Vagina (tissue), 2 donors: ENCODE measurements around the gene ACAP3. TPM values are rescaled to one million over a fixed set of nuclear protein-coding genes. Genes with fewer than 3 reads are reported as not detected.
A peak's percentile ranks its signal among the peaks of the same experiment; 100 is the strongest.

Source experiments
- DNase-seq, 2 donors: peaks; one replicate each; pipeline ENCODE4 v3.0.0-alpha.2; 2017; ENCODE audit errors: extremely low spot score in 2 of 2
- H3K27ac ChIP-seq: fragments of 200-600 bp; sonication (generic); one replicate; pipeline ENCODE4 v1.5.1; 2019
- H3K27me3 ChIP-seq: fragments of 200-600 bp; sonication (generic); one replicate; pipeline ENCODE4 v1.5.1; 2019
- H3K36me3 ChIP-seq, 2 donors: fragments of 200-600 bp; sonication (generic); one replicate each; pipeline ENCODE4 v1.5.1; 2017 to 2019
- H3K4me1 ChIP-seq: fragments of 200-600 bp; sonication (generic); one replicate; pipeline ENCODE4 v1.5.1; 2019
- H3K4me3 ChIP-seq, 2 donors: fragments of 200-600 bp; sonication (generic); 1 replicate in 1 of 2; 2 replicates in 1 of 2; pipeline ENCODE4 v1.5.1; 2016 to 2019
- H3K9me3 ChIP-seq: fragments of 200-600 bp; sonication (generic); one replicate; pipeline ENCODE4 v1.5.1; 2019
- POLR2A ChIP-seq, 2 donors: fragments of 450-650 bp; IDR thresholded peaks; one replicate each; pipeline ENCODE4 v1.6.1; 2017; ENCODE audit warnings: antibody characterized with exemption in 2 of 2, mild to moderate bottlenecking in 2 of 2, moderate library complexity in 2 of 2
- POLR2AphosphoS5 ChIP-seq, 2 donors: sonication (generic); formaldehyde crosslinking; IDR thresholded peaks; one replicate each; pipeline ENCODE4 v1.9.0; 2017; ENCODE audit warnings: antibody characterized with exemption in 2 of 2, mild to moderate bottlenecking in 2 of 2, low read depth in 1 of 2; ENCODE audit not compliant: insufficient read depth in 1 of 2
- intact Hi-C: fragments of 100-400 bp; cut with DNase I; formaldehyde crosslinking; loops from one replicate; pipeline ENCODE4 v1.15.1; 2023
- total RNA-seq: library from RNA; depleted of rRNA; stranded (reverse); fragments of >200 nt; gene quantifications from one replicate; pipeline ENCODE4 v1.2.3, GENCODE V29; 2016
- TF ChIP-seq, protein P1 (sequence below), 3 experiments: fragments of 450-650 bp in 2 of 3; fragments of 200-600 bp in 1 of 3; sonication (generic) in 1 of 3; IDR thresholded peaks; one replicate each; pipeline ENCODE4 v1.5.1; 2017 to 2019; ENCODE audit warnings: antibody characterized with exemption in 3 of 3, mild to moderate bottlenecking in 2 of 3, moderate library complexity in 2 of 3

The ACAP3 gene
- total RNA-seq, 1 donor from 2014 or later, result 68.5 TPM

DNA sequence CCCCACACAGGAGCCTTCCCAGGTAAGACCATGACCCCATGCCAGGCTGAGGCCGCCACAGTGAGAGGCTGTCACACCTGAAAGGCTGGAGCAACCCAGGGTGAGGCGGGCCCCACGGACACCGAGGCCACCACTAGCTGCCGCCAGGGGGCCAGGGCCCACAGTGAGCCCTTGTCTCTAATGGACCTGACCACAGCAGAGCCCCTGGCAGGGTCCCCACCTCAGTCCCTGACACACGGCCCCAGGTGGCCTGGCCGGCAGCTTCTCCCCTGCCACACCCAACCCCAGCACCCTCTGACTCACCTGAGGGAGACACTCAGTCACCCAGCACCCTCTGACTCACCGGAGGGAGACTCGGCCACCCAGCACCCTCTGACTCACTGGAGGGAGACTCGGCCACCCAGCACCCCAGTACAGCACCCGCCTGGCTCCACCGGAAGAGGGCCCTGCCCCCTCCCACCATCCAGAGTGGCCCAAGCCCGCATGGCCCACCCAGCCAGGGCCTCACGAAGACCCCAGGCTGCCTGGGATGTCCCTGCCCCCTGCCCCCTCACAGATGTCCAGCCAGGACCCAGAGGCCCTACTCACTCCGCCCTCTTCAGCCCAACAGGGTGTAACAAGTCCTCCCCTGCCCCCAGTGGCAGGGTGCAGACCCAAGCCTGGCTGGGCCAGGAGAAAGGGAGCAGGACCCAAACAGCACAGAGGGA lies 37.1 kb upstream of the ACAP3 start:
- Histone ChIP-seq H3K27me3 (no peaks in the 10 kb centered on the region), H3K4me3 (no peak overlapping the region), H3K36me3 (peaks cover 0 to 7% of the 10 kb centered on the region in 2 donors), H3K4me1 (peaks cover 51% of the 10 kb centered on the region), H3K27ac (peak overlapping the region; percentile 81), H3K9me3 (no peaks in the 10 kb centered on the region)
- DNase-seq, result no peak
- intact Hi-C loops, result loop anchor here (5.0 kb wide), 1 partner anchor 38 kb away; the partner anchor contains the start of genes ACAP3 and PUSL1
- TF ChIP-seq, protein P1, sequence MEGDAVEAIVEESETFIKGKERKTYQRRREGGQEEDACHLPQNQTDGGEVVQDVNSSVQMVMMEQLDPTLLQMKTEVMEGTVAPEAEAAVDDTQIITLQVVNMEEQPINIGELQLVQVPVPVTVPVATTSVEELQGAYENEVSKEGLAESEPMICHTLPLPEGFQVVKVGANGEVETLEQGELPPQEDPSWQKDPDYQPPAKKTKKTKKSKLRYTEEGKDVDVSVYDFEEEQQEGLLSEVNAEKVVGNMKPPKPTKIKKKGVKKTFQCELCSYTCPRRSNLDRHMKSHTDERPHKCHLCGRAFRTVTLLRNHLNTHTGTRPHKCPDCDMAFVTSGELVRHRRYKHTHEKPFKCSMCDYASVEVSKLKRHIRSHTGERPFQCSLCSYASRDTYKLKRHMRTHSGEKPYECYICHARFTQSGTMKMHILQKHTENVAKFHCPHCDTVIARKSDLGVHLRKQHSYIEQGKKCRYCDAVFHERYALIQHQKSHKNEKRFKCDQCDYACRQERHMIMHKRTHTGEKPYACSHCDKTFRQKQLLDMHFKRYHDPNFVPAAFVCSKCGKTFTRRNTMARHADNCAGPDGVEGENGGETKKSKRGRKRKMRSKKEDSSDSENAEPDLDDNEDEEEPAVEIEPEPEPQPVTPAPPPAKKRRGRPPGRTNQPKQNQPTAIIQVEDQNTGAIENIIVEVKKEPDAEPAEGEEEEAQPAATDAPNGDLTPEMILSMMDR (IDR thresholded peaks at IDR 0.05), result peak in 1 of 3 experiments; percentile 9
- TF ChIP-seq POLR2AphosphoS5 (IDR thresholded peaks at IDR 0.05; ENCODE audit: insufficient read depth in 1 of 2, low read depth in 1 of 2) (no peak), POLR2A (IDR thresholded peaks at IDR 0.05) (no peak)

- H3K4me1 ChIP-seq, result peaks cover 51% of the 10 kb centered on the region
Measured at GRCh38 chr1:1343811-1344421, 36.2 kb upstream of the ACAP3 start.

GRCh38 chr1:1342584-1343115 lies 34.9 kb upstream of the ACAP3 start:
- H3K36me3 ChIP-seq, result peaks cover 0 to 28% of the 10 kb centered on the region in 2 donors
- intact Hi-C loops, result no loop called here
- no peak for TF ChIP-seq POLR2AphosphoS5 (IDR thresholded peaks at IDR 0.05; ENCODE audit: insufficient read depth in 1 of 2, low read depth in 1 of 2)
- TF ChIP-seq, protein P1 (IDR thresholded peaks at IDR 0.05), result no peak
- DNase-seq, result no peak
- H3K4me1 ChIP-seq, result peaks cover 43% of the 10 kb centered on the region
- no peaks in the 10 kb centered on the region for H3K27me3 ChIP-seq
- no peak overlapping the region for H3K4me3 ChIP-seq
- no peaks in the 10 kb centered on the region for H3K9me3 ChIP-seq
- H3K27ac ChIP-seq, result no peak overlapping the region

More at GRCh38 chr1:1343811-1344421, 36.2 kb upstream of the ACAP3 start:
- H3K36me3 ChIP-seq, result peaks cover 0 to 15% of the 10 kb centered on the region in 2 donors
- no peaks in the 10 kb centered on the region for H3K9me3 ChIP-seq
- H3K4me3 ChIP-seq, result no peak overlapping the region
- intact Hi-C loops, result no loop called here
- peak overlapping the region; percentile 81 for H3K27ac ChIP-seq
- no peaks in the 10 kb centered on the region for H3K27me3 ChIP-seq
- TF ChIP-seq, protein P1 (IDR thresholded peaks at IDR 0.05), result no peak
- TF ChIP-seq POLR2A (IDR thresholded peaks at IDR 0.05) (no peak), POLR2AphosphoS5 (IDR thresholded peaks at IDR 0.05; ENCODE audit: insufficient read depth in 1 of 2, low read depth in 1 of 2) (no peak)
- no peak for DNase-seq

DNA sequence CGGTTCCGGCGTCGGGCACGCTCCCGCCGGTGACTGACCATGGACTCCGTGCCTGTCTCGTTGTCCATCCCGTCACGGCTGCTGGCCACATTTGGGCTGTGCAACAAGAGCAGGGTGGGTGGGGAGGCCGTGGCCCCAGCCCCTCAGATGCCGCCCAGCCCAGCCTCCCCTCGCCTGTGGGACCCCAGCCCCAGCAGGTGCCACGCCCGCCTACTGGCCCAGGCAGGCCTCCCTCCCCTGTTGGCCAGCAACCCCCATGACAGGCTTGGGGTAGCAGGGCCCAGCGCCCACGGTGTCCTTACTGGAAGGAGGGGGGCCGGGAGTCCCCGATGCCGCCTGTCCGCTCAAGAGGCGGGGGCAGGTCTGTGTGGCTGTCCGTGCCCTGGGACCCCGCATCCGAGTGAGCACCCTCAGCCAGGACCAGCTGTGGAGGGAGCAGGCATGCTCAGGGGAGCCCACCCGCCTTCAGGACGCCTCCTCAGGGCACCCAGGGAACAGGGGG lies 34.4 kb upstream of the ACAP3 start:
- Histone ChIP-seq H3K27ac (no peak overlapping the region), H3K4me3 (no peak overlapping the region), H3K4me1 (peaks cover 38% of the 10 kb centered on the region), H3K27me3 (no peaks in the 10 kb centered on the region), H3K9me3 (no peaks in the 10 kb centered on the region), H3K36me3 (peaks cover 0 to 33% of the 10 kb centered on the region in 2 donors)
- TF ChIP-seq, protein P1 (IDR thresholded peaks at IDR 0.05), result no peak
- TF ChIP-seq POLR2AphosphoS5 (IDR thresholded peaks at IDR 0.05; ENCODE audit: insufficient read depth in 1 of 2, low read depth in 1 of 2), result no peak
- no peak for TF ChIP-seq POLR2A (IDR thresholded peaks at IDR 0.05)
- no peak for DNase-seq
- intact Hi-C loops, result no loop called here
